AG09309 (cell line): Measurements from ENCODE around the gene EPS8L3.

Source experiments
- DNase-seq: peaks from one replicate; pipeline ENCODE4 v3.0.0-alpha.2; 2010; ENCODE audit warnings: low read depth
- H3K4me3 ChIP-seq: 2 replicates; pipeline ENCODE4 v1.5.1; 2011; ENCODE audit warnings: mild to moderate bottlenecking, low read depth, low read length, moderate library complexity; ENCODE audit not compliant: control insufficient read depth
- CTCF ChIP-seq: IDR thresholded peaks from 2 replicates; pipeline ENCODE4 v1.5.1; 2011; ENCODE audit warnings: mild to moderate bottlenecking, low read depth, low read length, inconsistent platforms; ENCODE audit not compliant: insufficient read depth, control insufficient read depth; ENCODE audit errors: missing control alignments

EPS8L3 gene

GRCh38 chr1:109784551-109785252, 21.0 kb upstream of the EPS8L3 start:
- no peak for DNase-seq
- H3K4me3 ChIP-seq, result no peak overlapping the region
- TF ChIP-seq CTCF, result no peak

GRCh38 chr1:109783436-109783835, 19.7 kb upstream of the EPS8L3 start:
- TF ChIP-seq CTCF, result no peak
- H3K4me3 ChIP-seq, result no peak overlapping the region
- DNase-seq, result no peak

- H3K4me3 ChIP-seq, result no peak overlapping the region
- TF ChIP-seq CTCF, result no peak
- no peak for DNase-seq
Measured at GRCh38 chr1:109782927-109783326, 19.2 kb upstream of the EPS8L3 start.

GRCh38 chr1:109782514-109782913, 18.8 kb upstream of the EPS8L3 start:
- TF ChIP-seq CTCF, result no peak
- no peak overlapping the region for H3K4me3 ChIP-seq
- DNase-seq, result peak; percentile 56

GRCh38 chr1:109781806-109782205, 18.1 kb upstream of the EPS8L3 start:
- DNase-seq, result no peak
- TF ChIP-seq CTCF, result no peak
- no peak overlapping the region for H3K4me3 ChIP-seq

GRCh38 chr1:109780982-109781381, 17.3 kb upstream of the EPS8L3 start:
- DNase-seq, result no peak
- no peak overlapping the region for H3K4me3 ChIP-seq
- no peak for TF ChIP-seq CTCF

- H3K4me3 ChIP-seq, result no peak overlapping the region
- no peak for TF ChIP-seq CTCF
- DNase-seq, result no peak
Measured at GRCh38 chr1:109777980-109778625, 14.4 kb upstream of the EPS8L3 start.
